SK-N-SH treated with all-trans-retinoic acid at 6 μM for 48 hours (cell line): ENCODE results near the gene VPS51.

ENCODE experiments used
- ATAC-seq: fragments of 200-7000 bp; cut with Tn5 transposase; 3 replicates; pipeline ENCODE4 v1.9.1; 2020; ENCODE audit warnings: mild to moderate bottlenecking, moderate library complexity
- ARNTL ChIP-seq: fragments of 450-650 bp; formaldehyde crosslinking; IDR thresholded peaks from 2 replicates; pipeline ENCODE4 v1.5.0; 2020; ENCODE audit warnings: low read depth, mild to moderate bottlenecking, moderate library complexity, borderline replicate concordance
- BACH2 ChIP-seq: fragments of 250-450 bp; sonication (Bioruptor Pico); IDR thresholded peaks from 2 replicates; pipeline ENCODE4 v1.9.0; 2021; ENCODE audit warnings: mild to moderate bottlenecking, borderline replicate concordance
- CSRNP3 ChIP-seq: fragments of 250-450 bp; sonication (Bioruptor Pico); IDR thresholded peaks from 2 replicates; pipeline ENCODE4 v1.5.1; 2021; ENCODE audit warnings: mild to moderate bottlenecking, moderate library complexity
- ESRRG ChIP-seq: fragments of 250-450 bp; sonication (Bioruptor Pico); IDR thresholded peaks from 2 replicates; pipeline ENCODE4 v1.6.1; 2021; ENCODE audit warnings: mild to moderate bottlenecking
- GLIS3 ChIP-seq: fragments of 250-450 bp; sonication (Bioruptor Pico); IDR thresholded peaks from 2 replicates; pipeline ENCODE4 v1.5.0; 2020; ENCODE audit warnings: mild to moderate bottlenecking, moderate library complexity
- ISL1 ChIP-seq: fragments of 250-450 bp; sonication (Bioruptor Pico); IDR thresholded peaks from 2 replicates; pipeline ENCODE4 v2.1.2; 2022; ENCODE audit warnings: mild to moderate bottlenecking, moderate library complexity
- OSR1 ChIP-seq: fragments of 250-450 bp; sonication (Bioruptor Pico); IDR thresholded peaks from 2 replicates; pipeline ENCODE4 v1.8.0; 2022; ENCODE audit warnings: moderate library complexity, mild to moderate bottlenecking, inconsistent platforms
- POU6F1 ChIP-seq: fragments of 250-450 bp; sonication (Bioruptor Pico); IDR thresholded peaks from 2 replicates; pipeline ENCODE4 v1.8.0; 2021; ENCODE audit warnings: low read depth, mild to moderate bottlenecking, moderate library complexity, borderline replicate concordance
- SNAI2 ChIP-seq: fragments of 250-450 bp; sonication (Bioruptor Pico); IDR thresholded peaks from 2 replicates; pipeline ENCODE4 v1.5.0; 2020; ENCODE audit warnings: mild to moderate bottlenecking, moderate library complexity
- TCF4 ChIP-seq: fragments of 250-450 bp; sonication (Bioruptor Pico); IDR thresholded peaks from 2 replicates; pipeline ENCODE4 v1.8.0; 2021; ENCODE audit warnings: mild to moderate bottlenecking, moderate library complexity, borderline replicate concordance
- TOX ChIP-seq: fragments of 250-450 bp; sonication (Bioruptor Pico); IDR thresholded peaks from 2 replicates; pipeline ENCODE4 v1.8.0; 2021; ENCODE audit warnings: mild to moderate bottlenecking, moderate library complexity, borderline replicate concordance
- ZFP3 ChIP-seq: fragments of 250-450 bp; sonication (Bioruptor Pico); IDR thresholded peaks from 2 replicates; pipeline ENCODE4 v1.5.0; 2020; ENCODE audit warnings: mild to moderate bottlenecking, moderate library complexity
- ZFP30 ChIP-seq: fragments of 450-650 bp; formaldehyde crosslinking; IDR thresholded peaks from 2 replicates; pipeline ENCODE4 v1.5.0; 2022; ENCODE audit warnings: mild to moderate bottlenecking, moderate library complexity
- ZNF565 ChIP-seq: fragments of 450-650 bp; formaldehyde crosslinking; conservative IDR thresholded peaks from 2 replicates; pipeline ENCODE4 v1.5.0; 2020; ENCODE audit warnings: low read depth, mild to moderate bottlenecking, moderate library complexity
- ZNF70 ChIP-seq: fragments of 450-650 bp; formaldehyde crosslinking; IDR thresholded peaks from 2 replicates; pipeline ENCODE4 v1.5.0; 2020; ENCODE audit warnings: mild to moderate bottlenecking, moderate library complexity
- ZNF8 ChIP-seq: fragments of 450-650 bp; formaldehyde crosslinking; IDR thresholded peaks from 2 replicates; pipeline ENCODE4 v1.5.0; 2020; ENCODE audit warnings: mild to moderate bottlenecking, moderate library complexity
- TF ChIP-seq, protein P1 (sequence below): fragments of 250-450 bp; sonication (Bioruptor Pico); IDR thresholded peaks from 2 replicates; pipeline ENCODE4 v1.8.0; 2020; ENCODE audit warnings: mild to moderate bottlenecking, moderate library complexity, borderline replicate concordance
- TF ChIP-seq, protein P2 (sequence below): fragments of 250-450 bp; sonication (Bioruptor Pico); IDR thresholded peaks from 2 replicates; pipeline ENCODE4 v1.5.0; 2020; ENCODE audit warnings: mild to moderate bottlenecking, moderate library complexity

The VPS51 gene

DNA sequence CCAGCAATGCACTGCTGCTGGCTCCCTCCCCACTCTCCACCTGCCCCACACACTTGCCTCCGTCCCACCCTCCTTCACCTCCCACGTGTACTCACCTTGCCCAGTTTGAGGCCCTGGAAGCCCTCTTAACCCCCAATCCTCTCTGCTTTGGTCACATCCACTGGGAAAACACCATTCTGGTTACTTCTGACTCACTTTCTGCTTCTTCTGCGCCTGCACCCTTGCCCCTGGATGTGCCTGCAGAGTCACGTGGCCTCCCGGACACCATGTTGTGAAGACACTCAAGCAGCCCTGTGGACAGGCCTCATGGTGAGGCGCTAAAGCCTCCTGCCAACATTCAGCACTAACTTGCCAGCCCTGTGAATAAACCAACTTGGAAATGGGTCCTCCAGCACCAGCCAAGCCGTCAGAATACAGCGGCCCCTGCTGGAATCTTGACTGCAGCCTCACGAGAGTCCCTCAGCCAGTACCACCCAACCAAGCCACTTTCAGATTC is 35.1 kb upstream of the VPS51 start:
- peak; percentile 17; the same call in 1 of the 3 replicates for ATAC-seq

DNA sequence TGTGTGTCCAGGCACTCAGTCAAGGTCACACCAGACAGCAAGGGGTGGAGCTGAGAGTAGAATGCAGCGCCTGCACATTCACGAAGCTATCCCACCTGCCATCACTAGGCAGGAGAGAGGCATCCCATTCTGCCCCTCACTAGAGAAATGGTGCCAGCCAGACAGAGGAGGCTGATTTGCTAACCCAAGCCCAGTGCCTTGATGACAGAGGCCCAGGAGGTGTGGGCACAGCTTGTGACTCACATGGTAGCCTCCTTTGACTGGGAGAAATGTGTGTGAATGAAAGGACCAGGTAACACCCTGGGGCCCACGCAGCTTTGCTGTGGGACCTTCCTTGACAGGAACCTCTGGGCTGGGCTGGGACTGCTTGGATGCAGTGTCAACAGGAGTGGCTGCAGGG is 32.5 kb upstream of the VPS51 start:
- TF ChIP-seq ZNF565 (CRISPR knock-in tag) (no peak), BACH2 (CRISPR knock-in tag) (no peak), GLIS3 (CRISPR knock-in tag) (no peak), ARNTL (CRISPR knock-in tag) (no peak), POU6F1 (CRISPR knock-in tag) (no peak), TCF4 (no peak)
- ATAC-seq = no peak

More for the DNA sequence above, 35.1 kb upstream of the VPS51 start:
- no peak for TF ChIP-seq ZNF565 (CRISPR knock-in tag)
- no peak for TF ChIP-seq POU6F1 (CRISPR knock-in tag)
- no peak for TF ChIP-seq ZFP30
- TF ChIP-seq, protein P1, sequence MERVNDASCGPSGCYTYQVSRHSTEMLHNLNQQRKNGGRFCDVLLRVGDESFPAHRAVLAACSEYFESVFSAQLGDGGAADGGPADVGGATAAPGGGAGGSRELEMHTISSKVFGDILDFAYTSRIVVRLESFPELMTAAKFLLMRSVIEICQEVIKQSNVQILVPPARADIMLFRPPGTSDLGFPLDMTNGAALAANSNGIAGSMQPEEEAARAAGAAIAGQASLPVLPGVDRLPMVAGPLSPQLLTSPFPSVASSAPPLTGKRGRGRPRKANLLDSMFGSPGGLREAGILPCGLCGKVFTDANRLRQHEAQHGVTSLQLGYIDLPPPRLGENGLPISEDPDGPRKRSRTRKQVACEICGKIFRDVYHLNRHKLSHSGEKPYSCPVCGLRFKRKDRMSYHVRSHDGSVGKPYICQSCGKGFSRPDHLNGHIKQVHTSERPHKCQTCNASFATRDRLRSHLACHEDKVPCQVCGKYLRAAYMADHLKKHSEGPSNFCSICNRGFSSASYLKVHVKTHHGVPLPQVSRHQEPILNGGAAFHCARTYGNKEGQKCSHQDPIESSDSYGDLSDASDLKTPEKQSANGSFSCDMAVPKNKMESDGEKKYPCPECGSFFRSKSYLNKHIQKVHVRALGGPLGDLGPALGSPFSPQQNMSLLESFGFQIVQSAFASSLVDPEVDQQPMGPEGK = no peak
- no peak for TF ChIP-seq ZNF70
- no peak for TF ChIP-seq ESRRG (CRISPR knock-in tag)
- TF ChIP-seq ISL1 (CRISPR knock-in tag) = no peak
- no peak for TF ChIP-seq CSRNP3 (CRISPR knock-in tag)
- TF ChIP-seq ZNF8 (CRISPR knock-in tag) = no peak
- no peak for TF ChIP-seq ZFP3 (CRISPR knock-in tag)
- no peak for TF ChIP-seq OSR1 (CRISPR knock-in tag)
- no peak for TF ChIP-seq SNAI2 (CRISPR knock-in tag)
- TF ChIP-seq TCF4 = no peak

DNA sequence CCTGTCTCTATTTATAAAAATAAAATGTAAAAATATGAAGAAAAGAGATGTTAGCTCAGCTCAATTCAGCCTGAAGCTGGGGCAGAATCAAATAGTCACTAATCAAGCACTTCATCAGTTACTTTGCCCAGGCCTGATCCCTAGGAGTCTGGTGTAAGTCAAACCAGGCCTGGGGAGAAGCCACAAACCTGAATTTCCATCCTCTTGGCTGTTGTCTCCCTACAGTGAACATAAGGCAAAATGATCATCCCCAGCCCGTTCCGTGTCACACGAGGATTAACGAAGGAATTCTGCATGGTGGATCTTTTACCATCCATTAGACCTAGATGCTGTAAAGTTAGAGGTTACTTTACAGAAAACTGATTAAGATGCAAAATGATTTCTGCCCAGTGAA is 31.2 kb upstream of the VPS51 start:
- ATAC-seq = no peak

DNA sequence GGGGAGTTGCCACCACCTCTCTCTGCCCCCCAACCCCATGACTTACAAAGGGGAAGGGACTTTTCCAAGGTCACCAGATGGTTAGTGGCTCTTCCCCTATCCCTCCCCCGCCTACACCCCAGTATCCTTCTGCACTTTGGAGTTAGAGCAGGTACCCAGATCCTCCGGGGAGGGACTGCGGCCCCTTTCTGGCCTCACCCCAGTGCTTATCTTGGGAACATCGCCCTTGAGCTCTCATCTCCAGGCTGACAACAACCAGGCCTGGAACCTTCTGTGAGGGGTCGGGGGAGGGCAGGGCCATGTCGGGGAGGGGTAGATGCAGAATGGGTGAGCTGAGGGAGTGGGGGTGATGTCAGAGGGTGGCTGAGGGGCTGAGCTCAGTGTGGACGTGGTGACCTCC is 30.2 kb upstream of the VPS51 start:
- TF ChIP-seq, protein P2, sequence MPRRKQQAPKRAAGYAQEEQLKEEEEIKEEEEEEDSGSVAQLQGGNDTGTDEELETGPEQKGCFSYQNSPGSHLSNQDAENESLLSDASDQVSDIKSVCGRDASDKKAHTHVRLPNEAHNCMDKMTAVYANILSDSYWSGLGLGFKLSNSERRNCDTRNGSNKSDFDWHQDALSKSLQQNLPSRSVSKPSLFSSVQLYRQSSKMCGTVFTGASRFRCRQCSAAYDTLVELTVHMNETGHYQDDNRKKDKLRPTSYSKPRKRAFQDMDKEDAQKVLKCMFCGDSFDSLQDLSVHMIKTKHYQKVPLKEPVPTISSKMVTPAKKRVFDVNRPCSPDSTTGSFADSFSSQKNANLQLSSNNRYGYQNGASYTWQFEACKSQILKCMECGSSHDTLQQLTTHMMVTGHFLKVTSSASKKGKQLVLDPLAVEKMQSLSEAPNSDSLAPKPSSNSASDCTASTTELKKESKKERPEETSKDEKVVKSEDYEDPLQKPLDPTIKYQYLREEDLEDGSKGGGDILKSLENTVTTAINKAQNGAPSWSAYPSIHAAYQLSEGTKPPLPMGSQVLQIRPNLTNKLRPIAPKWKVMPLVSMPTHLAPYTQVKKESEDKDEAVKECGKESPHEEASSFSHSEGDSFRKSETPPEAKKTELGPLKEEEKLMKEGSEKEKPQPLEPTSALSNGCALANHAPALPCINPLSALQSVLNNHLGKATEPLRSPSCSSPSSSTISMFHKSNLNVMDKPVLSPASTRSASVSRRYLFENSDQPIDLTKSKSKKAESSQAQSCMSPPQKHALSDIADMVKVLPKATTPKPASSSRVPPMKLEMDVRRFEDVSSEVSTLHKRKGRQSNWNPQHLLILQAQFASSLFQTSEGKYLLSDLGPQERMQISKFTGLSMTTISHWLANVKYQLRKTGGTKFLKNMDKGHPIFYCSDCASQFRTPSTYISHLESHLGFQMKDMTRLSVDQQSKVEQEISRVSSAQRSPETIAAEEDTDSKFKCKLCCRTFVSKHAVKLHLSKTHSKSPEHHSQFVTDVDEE (CRISPR knock-in tag) = no peak
- no peak for TF ChIP-seq ZFP3 (CRISPR knock-in tag)
- TF ChIP-seq, protein P1 = no peak
- no peak for ATAC-seq

More for the DNA sequence above, 31.2 kb upstream of the VPS51 start:
- TF ChIP-seq TOX (CRISPR knock-in tag) (no peak), ISL1 (CRISPR knock-in tag) (no peak)
- TF ChIP-seq, protein P1 = no peak
